Activated CD8-positive, alpha-beta memory T cell treated with anti-CD3 and anti-CD28 coated beads for 4 hours (primary cell): ENCODE measurements around the gene LDHB.
A peak's percentile ranks its signal among the peaks of the same experiment; 100 is the strongest.
"Not testable (repeated sequence)": the region's sequence is repeated elsewhere in the genome, so short reads cannot be mapped to it uniquely, and the experiment has no call there.

ENCODE experiments used
- DNase-seq, 2 donors: peaks; one replicate each; pipeline ENCODE4 v3.0.0-alpha.2; 2020; ENCODE audit warnings: low read depth in 2 of 2

Gene LDHB

GRCh38 chr12:21657326-21658077 lies at the start of gene LDHB:
Gene LDHB, minus strand, starts transcription at chr12:21657842. Its CDS starts 3,171 bp downstream, at chr12:21654671.
- DNase-seq = peak; percentile 85 to 91

- no peak for DNase-seq
These were observed 47.2 kb upstream of the LDHB start for GRCh38 chr12:21704847-21705246.

GRCh38 chr12:21699851-21700250 lies 42.2 kb upstream of the LDHB start:
- DNase-seq = no peak

- no peak for DNase-seq
These were observed 40.4 kb upstream of the LDHB start for GRCh38 chr12:21697904-21698630.

GRCh38 chr12:21696625-21697024 lies 39.0 kb upstream of the LDHB start:
- no peak for DNase-seq

- DNase-seq = no peak
These were observed 38.3 kb upstream of the LDHB start for GRCh38 chr12:21695986-21696385.

- no peak for DNase-seq
These were observed 37.0 kb upstream of the LDHB start for GRCh38 chr12:21694660-21695059.

- no peak for DNase-seq
These were observed 33.9 kb upstream of the LDHB start for GRCh38 chr12:21691515-21691914.

- no peak for DNase-seq
These were observed 33.2 kb upstream of the LDHB start for GRCh38 chr12:21690704-21691368.

GRCh38 chr12:21683115-21683514 lies 25.5 kb upstream of the LDHB start:
- DNase-seq = no peak

- no peak for DNase-seq
These were observed 21.3 kb upstream of the LDHB start for GRCh38 chr12:21678959-21679358.

- no peak for DNase-seq
These were observed 20.1 kb upstream of the LDHB start for GRCh38 chr12:21677622-21678277.

- DNase-seq = no peak
These were observed 19.6 kb upstream of the LDHB start for GRCh38 chr12:21677204-21677603.

- DNase-seq = no peak
These were observed 19.1 kb upstream of the LDHB start for GRCh38 chr12:21676776-21677175.

GRCh38 chr12:21675641-21676040 lies 18.0 kb upstream of the LDHB start:
- DNase-seq = no peak

- no peak for DNase-seq
These were observed 17.5 kb upstream of the LDHB start for GRCh38 chr12:21675096-21675495.

- DNase-seq = not testable (repeated sequence)
These were observed 16.3 kb upstream of the LDHB start for GRCh38 chr12:21673830-21674552.

- DNase-seq = no peak
These were observed 14.5 kb upstream of the LDHB start for GRCh38 chr12:21672146-21672545.

GRCh38 chr12:21666722-21667121 lies 9.1 kb upstream of the LDHB start:
- no peak for DNase-seq

- no peak for DNase-seq
These were observed 8.2 kb upstream of the LDHB start for GRCh38 chr12:21665816-21666215.

GRCh38 chr12:21662122-21662792 lies 4.6 kb upstream of the LDHB start:
- DNase-seq = no peak
